ENCODE data around the gene KRT35. TPM values are rescaled to one million over a fixed set of nuclear protein-coding genes. Genes with fewer than 3 reads are reported as not detected.

KRT35 gene
- total and polyA plus RNA-seq, 4 donors: not detected

DNA sequence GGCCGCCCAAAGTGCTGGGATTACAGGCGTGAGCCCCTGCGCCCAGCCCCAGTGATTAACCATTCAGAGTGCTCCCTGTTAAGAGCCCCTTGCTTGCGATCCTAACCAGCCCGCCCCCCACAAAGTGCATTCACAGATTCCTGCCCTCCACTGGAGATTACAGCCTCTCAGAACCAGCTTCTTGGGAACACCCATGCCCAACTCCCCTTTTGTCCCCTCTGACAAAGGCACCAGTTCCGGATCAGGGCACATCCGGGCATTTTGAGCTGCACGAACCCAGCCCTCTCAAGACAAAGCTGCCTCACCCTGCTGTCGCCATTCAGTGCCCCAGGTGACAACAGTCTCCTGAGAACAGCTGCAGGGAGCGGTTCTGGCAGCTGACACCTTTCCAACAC is 48.0 kb upstream of the KRT35 start:
- WGBS, 2 donors: 47 to 51% methylated on average over 10 of the region's 10 CpGs
- Histone ChIP-seq H3K36me3 (ENCODE audit: control insufficient read depth in 4 of 4, insufficient read depth in 4 of 4, low read length in 4 of 4) (no peaks in the 10 kb centered on the region), H3K4me1 (ENCODE audit: control insufficient read depth in 5 of 5, insufficient read depth in 5 of 5, low read length in 5 of 5) (peaks cover 0 to 3% (median 0%) of the 10 kb centered on the region in 5 donors), H3K4me3 (no peak overlapping the region), H3K9me3 (ENCODE audit: control insufficient read depth in 4 of 4, insufficient read depth in 3 of 4, low read length in 3 of 4) (peaks cover 0 to 4% (median 0%) of the 10 kb centered on the region in 4 donors), H3K9ac (ENCODE audit: insufficient read depth in 1 of 2, low read length in 2 of 2) (no peak overlapping the region), H3K27ac (ENCODE audit: low read depth in 1 of 2, low read length in 1 of 2) (peak overlapping the region in 1 of 2 donors; percentile 65), H3K27me3 (ENCODE audit: control insufficient read depth in 3 of 3, insufficient read depth in 3 of 3, low read length in 2 of 3) (peaks cover 0 to 28% (median 27%) of the 10 kb centered on the region in 3 donors)
- DNase-seq (no peak), ATAC-seq (ENCODE audit: insufficient read depth, low FRiP score) (no peak)
- no peak for TF ChIP-seq CTCF (IDR thresholded peaks at IDR 0.05; ENCODE audit: control extremely low read depth, extremely low read depth)

DNA sequence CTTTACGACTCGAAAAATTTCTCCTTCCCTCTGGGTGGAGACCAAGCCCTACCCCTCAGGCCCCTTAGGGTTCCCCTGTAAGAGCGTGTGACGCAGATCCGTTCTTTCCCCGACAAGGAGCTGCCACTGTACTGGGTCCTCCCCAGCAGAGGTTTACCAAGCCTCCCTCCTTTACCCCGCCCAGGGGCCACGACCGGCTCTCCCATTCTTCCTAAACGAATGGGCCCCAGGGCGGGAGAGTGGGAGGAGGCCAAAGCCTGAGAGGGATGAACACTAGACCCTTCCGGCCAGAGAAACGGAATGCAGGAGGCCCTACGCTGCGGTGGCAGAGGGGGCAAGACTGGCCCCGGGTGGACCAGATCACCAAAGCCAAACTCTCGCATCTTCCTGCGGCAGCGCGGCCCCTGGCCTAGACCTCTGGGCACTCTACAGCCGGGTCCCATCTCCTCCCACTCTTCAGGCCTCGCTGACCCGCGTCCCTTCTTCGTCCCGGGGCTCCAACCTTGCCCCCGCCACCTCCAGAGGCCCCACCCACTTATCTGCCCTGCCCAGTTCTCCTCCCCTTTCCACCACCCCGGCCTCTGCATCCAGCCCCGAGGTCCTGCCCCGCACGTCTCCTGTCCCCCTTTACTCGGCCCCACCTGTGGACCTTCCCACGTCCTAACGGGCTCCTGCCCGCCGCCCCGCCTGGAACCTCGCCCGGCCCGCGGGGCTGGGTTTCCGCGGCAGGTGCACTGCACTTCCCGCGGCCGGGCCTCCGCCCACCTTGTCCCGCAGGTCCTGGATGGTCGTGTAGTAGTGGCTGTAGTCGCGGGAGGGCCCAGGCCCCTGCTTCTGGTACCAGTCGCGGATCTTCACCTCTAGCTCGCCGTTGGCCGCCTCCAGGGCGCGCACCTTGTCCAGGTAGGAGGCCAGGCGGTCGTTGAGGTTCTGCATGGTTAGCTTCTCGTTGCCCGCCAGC is 46.4 kb upstream of the KRT35 start:
- DNase-seq (peak in 1 of 3 donors; percentile 31), ATAC-seq (ENCODE audit: insufficient read depth, low FRiP score) (peak; percentile 17)
- Histone ChIP-seq H3K27ac (ENCODE audit: low read depth in 1 of 2, low read length in 1 of 2) (peak overlapping the region in 1 of 2 donors; percentile 87), H3K9me3 (ENCODE audit: control insufficient read depth in 4 of 4, insufficient read depth in 3 of 4, low read length in 3 of 4) (peaks cover 0 to 4% (median 0%) of the 10 kb centered on the region in 4 donors), H3K9ac (ENCODE audit: insufficient read depth in 1 of 2, low read length in 2 of 2) (peak overlapping the region in 1 of 2 donors; percentile 63), H3K36me3 (ENCODE audit: control insufficient read depth in 4 of 4, insufficient read depth in 4 of 4, low read length in 4 of 4) (no peaks in the 10 kb centered on the region), H3K27me3 (ENCODE audit: control insufficient read depth in 3 of 3, insufficient read depth in 3 of 3, low read length in 2 of 3) (peaks cover 0 to 28% (median 27%) of the 10 kb centered on the region in 3 donors), H3K4me3 (peak overlapping the region; percentile 33), H3K4me1 (ENCODE audit: control insufficient read depth in 5 of 5, insufficient read depth in 5 of 5, low read length in 5 of 5) (peaks cover 0 to 6% (median 0%) of the 10 kb centered on the region in 5 donors)
- 6 to 7% methylated on average over 62 of the region's 62 CpGs for WGBS, 2 donors
- TF ChIP-seq CTCF (IDR thresholded peaks at IDR 0.05; ENCODE audit: control extremely low read depth, extremely low read depth): no peak

- TF ChIP-seq CTCF (IDR thresholded peaks at IDR 0.05; ENCODE audit: control extremely low read depth, extremely low read depth): no peak
- 80 to 86% methylated on average over 11 of the region's 11 CpGs for WGBS, 2 donors
- no peak for DNase-seq
- Histone ChIP-seq H3K27me3 (ENCODE audit: control insufficient read depth in 3 of 3, insufficient read depth in 3 of 3, low read length in 2 of 3) (peaks cover 0 to 17% (median 17%) of the 10 kb centered on the region in 3 donors), H3K27ac (ENCODE audit: low read depth in 1 of 2, low read length in 1 of 2) (peak overlapping the region in 1 of 2 donors; percentile 26), H3K36me3 (ENCODE audit: control insufficient read depth in 4 of 4, insufficient read depth in 4 of 4, low read length in 4 of 4) (no peaks in the 10 kb centered on the region), H3K9ac (ENCODE audit: insufficient read depth in 1 of 2, low read length in 2 of 2) (no peak overlapping the region), H3K4me3 (no peak overlapping the region), H3K4me1 (ENCODE audit: control insufficient read depth in 5 of 5, insufficient read depth in 5 of 5, low read length in 5 of 5) (peaks cover 0 to 14% (median 0%) of the 10 kb centered on the region in 5 donors), H3K9me3 (ENCODE audit: control insufficient read depth in 4 of 4, insufficient read depth in 3 of 4, low read length in 3 of 4) (peaks cover 0 to 2% (median 0%) of the 10 kb centered on the region in 4 donors)
- ATAC-seq (ENCODE audit: insufficient read depth, low FRiP score): no peak
Observed at GRCh38 chr17:41524261-41524660, 43.3 kb upstream of the KRT35 start.

Measured in lung (tissue), 12 donors.